ENCODE results near the gene IZUMO2.

IZUMO2 gene

DNA sequence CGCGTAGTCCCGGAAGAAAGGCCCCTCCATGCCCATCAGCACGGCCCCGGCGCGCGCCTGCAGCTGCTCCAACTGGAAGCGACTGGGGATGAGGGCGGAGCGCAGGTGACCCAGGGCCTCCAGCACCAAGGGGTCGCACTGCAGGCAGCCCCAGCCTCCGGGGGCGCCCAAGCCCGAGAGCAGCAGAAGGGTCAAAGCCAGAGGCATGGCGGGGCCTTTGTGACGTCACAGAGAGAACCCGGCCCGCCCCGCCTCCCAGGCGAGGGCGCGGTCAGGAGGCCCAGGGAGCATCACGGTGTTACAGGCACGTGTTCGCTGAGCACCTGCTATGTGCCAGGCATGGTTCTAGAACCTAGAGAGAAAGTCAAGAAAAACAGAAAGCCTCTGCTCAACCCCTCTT, at the start of gene IZUMO2:
IZUMO2 (minus strand) TSS at position 294 of the 400 bp plus-strand sequence; CDS start at position 207, 87 bp downstream.
- FAIRE-seq (no peak), DNase-seq (ENCODE audit: insufficient read length, low spot score) (no peak)

DNA sequence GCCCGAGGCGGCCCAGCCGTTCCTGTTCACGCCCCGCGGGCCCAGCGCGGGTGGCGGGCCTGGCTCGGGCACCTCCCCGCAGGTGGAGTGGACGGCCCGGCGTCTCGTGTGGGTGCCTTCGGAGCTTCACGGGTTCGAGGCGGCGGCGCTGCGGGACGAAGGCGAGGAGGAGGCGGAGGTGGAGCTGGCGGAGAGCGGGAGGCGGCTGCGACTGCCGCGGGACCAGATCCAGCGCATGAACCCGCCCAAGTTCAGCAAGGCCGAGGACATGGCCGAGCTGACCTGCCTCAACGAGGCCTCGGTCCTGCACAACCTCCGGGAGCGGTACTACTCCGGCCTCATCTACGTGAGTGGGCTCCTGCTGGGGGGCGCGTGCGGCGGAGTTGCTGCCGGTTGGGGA, 47.3 kb upstream of the IZUMO2 start:
- no peak for DNase-seq (ENCODE audit: insufficient read length, low spot score)
- no peak for FAIRE-seq

DNA sequence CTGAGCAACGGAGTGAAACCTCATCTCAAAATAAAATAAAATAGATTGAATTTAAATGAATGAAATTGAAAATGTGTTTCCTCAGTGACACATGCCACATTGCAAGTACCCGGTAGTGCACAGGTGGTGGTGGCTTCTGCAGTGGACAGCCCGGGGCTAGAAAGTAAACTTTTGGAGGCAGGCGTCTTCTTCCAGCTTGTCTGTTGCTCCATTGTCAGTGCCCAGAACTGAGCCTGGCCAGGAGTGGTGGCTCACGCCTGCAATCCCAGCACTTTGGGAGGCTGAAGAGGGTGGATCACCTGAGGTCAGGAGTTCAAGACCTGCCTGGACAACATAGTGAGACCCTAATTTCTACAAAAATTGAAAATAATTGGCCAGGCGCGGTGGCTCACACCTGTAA, 46.0 kb upstream of the IZUMO2 start:
- FAIRE-seq, result no peak
- DNase-seq (ENCODE audit: insufficient read length, low spot score), result no peak

DNA sequence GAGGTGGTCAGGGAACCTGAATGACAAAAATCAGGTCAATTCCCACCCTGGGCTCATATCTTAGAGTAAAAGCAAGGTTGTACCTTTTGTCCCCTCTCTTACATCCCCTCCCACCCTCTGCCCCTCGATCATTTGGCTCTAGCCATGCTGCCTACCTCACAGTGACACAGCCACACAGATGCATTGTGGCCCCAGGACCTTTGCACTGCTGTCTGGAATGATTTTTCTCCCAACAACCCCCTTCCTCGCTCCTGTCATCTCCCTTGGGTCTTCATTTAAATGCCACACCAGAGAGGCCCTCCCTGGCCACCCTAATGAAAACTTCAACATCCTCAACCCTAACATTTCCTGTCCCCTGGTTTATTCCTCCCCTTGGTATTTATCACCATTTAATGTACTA, 44.6 kb upstream of the IZUMO2 start:
- FAIRE-seq (no peak), DNase-seq (ENCODE audit: insufficient read length, low spot score) (no peak)

DNA sequence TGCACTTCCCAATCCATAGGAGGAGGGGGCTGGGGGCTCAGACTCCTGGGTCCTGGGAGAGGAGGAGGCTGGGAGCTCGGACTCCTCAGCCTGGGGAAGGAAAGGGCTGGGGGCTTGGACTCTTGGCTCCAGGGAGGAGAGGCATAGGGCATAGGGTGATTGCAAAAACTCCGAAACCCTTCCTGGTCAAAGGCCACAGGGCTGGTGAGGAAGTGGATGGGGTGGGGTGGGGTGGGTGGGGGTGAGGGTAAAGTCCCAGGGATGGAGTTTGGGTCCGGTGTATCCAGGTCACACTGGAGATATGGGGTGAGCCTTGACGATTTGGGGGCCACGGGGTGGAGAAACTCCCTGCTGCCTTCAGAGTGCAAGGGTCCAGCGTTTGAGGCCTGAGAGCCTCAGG, 43.1 kb upstream of the IZUMO2 start:
- no peak for FAIRE-seq

DNA sequence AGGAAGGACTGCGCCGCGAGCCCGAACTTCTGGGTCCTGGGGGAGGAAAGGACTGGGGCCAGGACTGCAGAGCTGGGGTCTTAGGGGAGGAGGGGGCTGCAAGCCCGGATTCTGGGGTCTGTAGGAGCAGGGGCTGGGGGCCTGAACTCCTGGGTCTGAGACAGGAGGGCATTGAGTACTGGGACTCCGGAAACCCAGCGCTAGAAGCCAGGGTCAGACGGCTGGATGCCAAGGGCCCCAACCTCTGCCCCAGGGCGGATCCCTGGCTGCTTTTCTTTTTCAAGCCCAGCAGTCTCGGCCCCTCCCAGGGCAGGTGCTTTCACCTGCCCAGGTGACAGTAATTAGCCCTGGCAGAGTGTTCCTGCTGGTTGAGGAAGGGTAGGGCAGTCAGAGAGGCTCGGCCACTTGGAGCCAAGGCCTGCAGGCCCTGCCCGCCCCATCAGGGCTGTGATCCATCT, 42.6 kb upstream of the IZUMO2 start:
- DNase-seq (ENCODE audit: insufficient read length, low spot score), result no peak
- FAIRE-seq, result no peak

More for the DNA sequence above, 43.1 kb upstream of the IZUMO2 start:
- no peak for DNase-seq (ENCODE audit: insufficient read length, low spot score)

DNA sequence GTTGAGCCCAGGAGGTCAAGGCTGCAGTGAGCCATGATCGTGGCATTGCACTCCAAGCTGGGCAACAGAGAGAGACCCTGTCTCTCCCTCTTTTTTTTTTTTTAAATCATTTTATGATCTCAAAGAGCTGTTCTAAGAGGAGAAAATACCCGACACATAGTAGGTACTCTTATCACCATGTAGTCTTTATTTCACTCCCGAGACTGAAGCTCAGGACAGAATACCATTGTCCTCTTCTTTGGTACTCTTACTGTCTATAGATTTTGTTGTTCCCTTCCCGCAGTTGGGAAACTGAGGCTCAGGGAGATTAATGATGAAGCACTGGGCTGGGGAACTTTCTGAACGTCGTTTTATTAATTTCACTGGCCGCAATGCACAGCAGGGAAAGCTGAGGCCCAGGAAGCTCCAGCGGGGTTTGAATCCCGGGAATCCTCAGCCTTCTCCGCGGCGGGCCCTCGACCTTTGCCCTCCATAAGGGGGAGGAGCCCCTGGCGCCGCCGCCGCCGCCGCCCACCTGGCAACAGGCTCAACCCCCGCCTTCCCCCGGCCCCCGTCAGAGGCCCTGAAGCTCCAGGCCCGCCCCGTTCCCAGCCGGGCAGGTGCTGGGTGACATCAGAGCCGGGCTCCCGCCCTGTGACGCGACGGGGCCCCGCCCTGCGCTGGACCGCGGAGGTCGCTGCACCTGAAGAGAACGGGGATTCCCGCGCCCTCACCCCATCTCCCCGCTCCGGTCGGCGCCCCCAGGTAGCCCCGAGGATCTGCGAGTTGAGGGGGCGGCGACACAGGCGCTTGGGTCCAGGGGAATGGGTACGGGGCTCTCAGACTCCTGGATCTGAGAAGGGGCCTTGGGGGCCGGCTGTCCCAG, 42.0 kb upstream of the IZUMO2 start:
- FAIRE-seq (no peak), DNase-seq (ENCODE audit: insufficient read length, low spot score) (no peak)

DNA sequence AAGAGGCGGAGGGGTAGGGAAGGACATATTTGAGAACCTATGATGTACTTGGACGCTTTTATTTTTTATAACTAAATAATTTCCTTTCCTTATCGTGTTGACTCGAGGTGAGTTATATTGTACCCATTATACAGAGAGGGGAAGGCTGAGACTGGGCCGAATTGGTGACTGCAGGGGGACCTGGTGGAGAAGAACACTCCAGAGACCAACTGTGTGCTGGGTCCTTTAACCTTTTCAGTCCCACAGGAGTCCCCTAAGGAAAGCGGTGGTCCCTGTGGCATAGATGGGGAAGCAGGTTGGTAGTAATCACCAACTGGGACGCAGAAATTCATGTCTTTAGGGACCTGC, 41.0 kb upstream of the IZUMO2 start:
- FAIRE-seq (no peak), DNase-seq (ENCODE audit: insufficient read length, low spot score) (no peak)

DNA sequence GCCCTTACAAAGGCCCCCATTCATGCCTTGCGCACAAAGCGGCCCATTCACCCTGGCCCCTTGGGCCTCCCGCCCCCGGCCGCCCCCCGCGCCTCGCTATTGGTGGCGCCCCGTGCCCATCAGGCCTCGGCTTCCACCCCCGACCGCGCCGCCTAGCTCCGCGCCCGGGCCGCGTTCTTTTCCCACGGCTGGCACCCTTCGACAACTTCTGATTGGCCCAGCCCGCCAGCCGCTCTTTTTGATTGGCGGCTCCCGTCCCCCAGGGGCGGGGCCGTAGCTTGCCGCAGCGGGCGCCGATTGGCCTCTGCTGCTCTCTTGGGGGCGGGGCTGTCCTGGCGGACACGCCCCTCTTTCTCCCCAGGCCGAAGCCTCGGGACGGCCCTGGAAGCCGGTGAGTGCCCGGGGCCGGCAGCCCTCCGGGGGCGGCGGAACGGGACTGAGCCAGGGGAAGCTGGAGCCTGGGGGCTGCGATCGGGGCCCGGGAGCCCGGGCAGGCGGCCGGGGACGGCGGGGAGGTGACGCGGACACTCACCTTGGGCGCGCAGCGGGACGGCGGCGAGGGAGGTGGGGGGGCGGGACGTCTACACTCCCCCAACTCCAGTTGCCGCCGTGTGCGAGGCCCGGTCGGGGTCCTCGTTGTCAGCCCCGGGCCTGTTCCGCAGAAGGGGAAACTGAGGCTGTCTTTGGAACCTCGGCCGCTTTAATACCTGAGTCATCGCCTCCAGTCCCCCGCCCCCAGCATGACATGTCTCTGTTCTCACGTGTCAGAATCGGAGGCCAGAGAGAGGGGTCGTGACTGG, 40.4 kb upstream of the IZUMO2 start, which contains the start of gene MYH14:
MYH14 (plus strand) TSS at position 342 of the 800 bp plus-strand sequence. CDS start 6,744 bp downstream, outside the sequence.
- DNase-seq (ENCODE audit: insufficient read length, low spot score) (peak; percentile 99), FAIRE-seq (peak; percentile 87)

DNA sequence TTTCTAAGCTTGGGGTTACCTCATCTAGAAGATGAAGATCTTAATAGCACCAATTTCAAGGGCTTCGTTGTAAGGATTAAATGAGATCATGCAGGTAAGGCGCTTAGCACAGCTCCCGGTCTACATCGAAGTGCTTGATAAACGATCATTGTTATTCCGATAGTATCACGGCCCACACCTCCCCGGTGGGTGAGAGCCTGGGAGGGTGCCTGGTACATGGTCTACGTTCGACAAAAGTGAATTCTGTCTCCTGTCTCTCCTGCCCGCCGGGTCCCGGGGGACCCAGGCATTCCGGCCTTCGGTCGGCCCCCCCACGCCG, 39.8 kb upstream of the IZUMO2 start:
- FAIRE-seq (no peak), DNase-seq (ENCODE audit: insufficient read length, low spot score) (no peak)

DNA sequence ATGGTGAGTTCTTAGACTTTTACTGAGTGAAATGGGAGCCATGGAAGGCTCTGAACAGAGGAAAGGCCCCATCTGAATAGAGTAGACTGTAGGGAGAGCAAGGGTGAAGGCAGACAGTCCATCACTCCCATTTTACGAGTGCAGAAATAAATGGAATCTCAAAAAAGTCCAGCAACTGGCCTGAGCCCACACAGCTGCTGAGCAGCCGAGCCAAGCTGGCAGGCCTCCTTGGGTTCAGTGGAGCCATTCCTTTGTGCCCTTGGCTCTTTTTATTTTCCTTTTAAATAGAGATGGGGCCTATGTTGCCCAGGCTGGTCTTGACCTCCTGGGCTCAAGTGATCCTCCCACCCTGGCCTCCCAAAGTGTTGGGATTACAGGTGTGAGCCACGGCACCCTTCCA, 39.3 kb upstream of the IZUMO2 start:
- DNase-seq (ENCODE audit: insufficient read length, low spot score) (no peak), FAIRE-seq (no peak)

DNA sequence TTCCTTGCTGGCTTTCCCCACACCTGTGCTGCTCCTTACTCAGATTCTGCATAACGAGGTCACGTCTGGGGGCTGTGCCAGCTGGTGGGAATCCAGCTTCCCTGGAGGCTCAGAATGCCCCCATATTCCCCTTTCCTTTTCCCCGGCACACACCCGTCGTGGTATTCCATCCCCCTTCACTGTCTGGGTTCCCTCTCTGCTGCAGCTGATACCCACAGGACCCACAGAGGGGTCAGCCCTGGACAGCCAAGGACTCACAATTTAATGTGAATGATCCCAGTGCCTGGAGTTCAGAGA, 36.1 kb upstream of the IZUMO2 start:
- no peak for FAIRE-seq

DNA sequence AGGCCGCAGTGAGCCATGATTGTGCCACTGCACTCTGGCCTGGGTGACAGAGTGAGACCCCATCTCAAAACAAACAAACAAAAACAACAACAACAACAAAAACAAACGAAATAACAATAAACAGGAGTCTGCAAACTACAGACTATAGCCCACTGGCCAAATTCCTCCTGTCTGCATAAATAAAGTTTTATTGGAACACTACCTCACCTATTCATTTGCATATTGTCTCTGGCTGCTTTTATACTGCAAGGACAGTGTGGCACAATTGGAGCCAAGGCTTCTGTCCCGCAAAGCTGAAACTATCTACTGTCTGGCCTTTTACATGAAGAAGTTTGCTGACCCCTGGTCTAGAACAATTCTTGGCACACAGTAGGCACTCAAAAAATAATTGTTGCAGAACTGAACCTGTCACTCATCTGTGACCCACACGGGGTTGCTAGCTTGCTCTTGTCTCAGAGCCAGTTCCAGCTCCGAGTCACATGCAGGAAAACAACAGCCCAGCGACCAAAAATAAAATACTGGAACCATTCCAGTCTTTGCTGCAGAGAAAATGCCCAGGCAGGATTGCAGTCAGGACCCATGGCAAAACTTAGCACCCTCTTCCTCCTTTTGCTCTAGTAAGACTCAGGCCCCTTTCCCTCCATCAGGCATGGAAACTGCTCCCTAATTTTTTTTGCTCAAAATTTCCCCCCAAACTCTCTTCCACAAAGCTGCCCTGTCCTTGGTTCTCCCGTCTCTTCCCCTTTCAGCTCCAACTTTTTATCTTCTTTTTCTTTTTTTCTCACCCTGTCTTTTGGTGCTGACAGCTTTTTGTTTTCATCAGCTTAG, 35.6 kb upstream of the IZUMO2 start:
- FAIRE-seq (no peak), DNase-seq (ENCODE audit: insufficient read length, low spot score) (no peak)

More for the DNA sequence above, 36.1 kb upstream of the IZUMO2 start:
- no peak for DNase-seq (ENCODE audit: insufficient read length, low spot score)

DNA sequence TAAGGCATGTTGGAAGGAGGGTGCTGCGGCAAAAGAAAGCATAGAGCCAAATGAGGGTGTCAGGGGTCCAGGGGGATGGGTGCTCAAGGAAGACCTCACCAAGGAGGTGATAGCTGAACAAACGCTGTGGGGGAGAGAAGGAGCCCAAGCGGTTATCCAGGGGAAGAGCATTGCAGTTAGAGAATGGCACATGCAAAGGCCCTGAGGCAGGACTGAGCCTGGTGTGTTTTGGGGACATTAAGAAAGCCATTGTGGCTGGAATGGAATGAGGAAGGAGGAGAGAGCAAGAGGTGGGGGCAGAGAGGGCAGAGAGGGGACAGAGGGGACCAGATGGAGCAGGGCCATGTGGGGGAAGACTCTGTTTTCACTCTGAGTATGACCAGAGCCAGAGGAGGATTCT, 34.3 kb upstream of the IZUMO2 start:
- DNase-seq (ENCODE audit: insufficient read length, low spot score) (no peak), FAIRE-seq (no peak)

DNA sequence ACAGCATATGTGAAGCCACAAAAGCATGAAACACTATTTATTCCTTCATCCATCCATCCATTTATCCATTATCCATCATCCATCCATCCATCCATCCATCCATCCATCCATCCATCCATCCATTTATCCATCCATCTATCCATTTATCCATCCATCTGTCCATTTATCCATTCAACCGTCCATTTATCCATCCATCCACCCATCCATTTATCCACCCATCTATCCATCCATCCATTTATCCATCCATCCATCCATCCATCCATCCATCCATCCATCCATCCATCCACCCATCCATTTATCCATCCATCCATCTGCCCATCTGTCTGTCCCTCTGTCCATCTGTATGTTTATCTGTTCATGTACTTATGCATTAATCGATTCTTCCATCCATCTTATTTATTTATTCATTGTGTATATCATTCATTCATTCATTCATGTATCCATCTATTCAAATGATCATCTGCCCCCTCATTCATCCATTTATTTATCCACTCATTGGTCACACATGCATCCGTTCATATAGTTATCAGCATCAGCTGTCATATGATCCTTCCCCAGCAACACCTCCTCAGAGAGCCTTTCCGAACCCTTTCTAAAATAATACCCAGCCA, 33.3 kb upstream of the IZUMO2 start:
- FAIRE-seq, result no peak
- no peak for DNase-seq (ENCODE audit: insufficient read length, low spot score)

DNA sequence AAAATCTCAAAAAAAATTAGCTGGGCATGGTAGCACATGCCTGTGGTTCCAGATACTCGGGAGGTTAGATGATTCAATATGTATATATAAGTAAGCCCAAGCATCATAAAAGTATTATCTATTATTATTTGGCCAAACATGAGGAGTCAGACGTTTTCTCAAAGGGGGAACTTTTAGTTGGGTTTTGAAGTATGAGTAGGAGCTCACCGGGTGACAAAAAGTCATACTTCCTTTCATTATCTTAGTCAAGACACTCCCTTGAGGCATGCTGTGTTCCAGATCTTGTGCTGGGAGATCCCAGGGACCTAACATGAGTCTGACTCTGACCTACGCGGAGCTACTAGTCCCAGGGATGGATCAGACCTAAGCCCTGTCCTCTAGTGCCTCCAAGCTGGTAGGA, 32.1 kb upstream of the IZUMO2 start:
- DNase-seq (ENCODE audit: insufficient read length, low spot score) (no peak), FAIRE-seq (no peak)

DNA sequence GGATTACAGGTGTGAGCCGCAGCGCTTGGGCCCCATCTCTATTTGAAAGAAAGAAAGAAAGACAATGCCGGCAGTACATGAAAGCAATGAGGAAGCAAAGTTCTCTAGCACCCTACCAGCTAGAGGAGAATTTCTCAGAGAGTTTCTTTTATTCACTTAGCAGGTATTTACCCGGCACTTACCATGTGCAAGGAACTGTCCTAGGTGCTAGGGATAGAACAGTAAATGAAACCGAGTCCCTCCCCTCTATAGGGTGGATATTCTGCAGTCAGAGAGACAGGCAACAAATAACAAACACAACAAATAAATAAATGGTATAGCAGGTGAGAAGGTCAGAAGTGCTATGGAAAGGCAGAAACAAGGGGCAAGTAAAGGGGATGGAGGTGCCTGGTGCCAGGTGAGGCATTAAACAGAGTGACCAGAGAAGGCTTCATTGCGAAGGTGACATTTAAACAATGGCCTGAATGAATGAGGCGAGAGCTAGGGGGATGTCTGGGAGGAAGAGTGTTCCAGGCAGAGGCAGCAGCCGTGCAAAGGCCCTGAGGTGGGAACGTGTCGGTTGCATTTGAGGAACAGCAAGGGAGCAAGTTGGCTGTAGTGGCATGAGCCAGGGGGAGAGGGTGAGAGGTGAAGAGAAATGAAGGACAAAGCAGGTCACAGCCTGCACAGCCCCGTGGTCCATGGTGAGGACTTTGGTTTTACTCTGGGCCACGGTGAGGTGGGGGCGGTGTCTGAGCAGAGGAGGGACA, 29.6 kb upstream of the IZUMO2 start:
- DNase-seq (ENCODE audit: insufficient read length, low spot score) (no peak), FAIRE-seq (no peak)

DNA sequence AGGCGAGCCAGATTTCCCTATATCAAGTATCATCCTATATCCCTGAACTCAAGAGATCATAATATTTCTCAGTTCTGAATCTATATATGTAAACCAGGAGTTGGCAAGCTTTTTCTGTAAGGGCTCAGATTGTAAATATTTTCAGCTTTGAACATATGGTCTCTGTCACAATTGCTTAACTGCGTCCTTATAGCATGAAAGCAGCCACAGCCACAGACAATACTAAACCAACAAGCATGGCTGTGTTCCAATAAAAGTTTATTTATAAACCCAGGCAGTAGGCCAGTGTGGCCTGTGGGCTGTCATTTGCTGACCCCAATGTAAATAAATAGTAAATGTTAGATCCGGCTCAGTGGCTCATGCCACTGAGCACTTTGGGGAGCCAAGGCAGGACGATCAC, 28.1 kb upstream of the IZUMO2 start:
- DNase-seq (ENCODE audit: insufficient read length, low spot score) (no peak), FAIRE-seq (no peak)

DNA sequence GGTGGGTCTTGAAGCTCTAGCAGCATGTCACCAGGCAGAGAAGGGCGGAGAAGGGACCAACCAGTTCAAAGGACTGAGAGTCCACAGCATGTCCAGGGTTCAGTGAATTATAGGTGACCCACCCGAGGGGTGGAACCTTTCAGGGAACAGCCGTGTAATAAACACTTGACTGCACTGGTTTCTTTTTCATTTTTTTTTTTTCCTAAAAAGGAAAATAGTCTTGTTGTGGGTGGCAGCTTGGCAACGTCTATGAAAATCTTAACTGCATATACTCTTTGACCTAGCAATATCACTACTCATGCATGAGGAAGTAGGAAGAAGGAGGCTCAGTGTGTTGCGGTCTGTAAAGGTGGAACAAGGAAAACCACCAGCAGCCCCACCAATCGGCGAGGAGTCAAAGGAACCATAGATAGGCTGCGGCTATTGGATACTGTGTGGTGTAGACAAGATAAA, 27.4 kb upstream of the IZUMO2 start:
- FAIRE-seq, result no peak
- DNase-seq (ENCODE audit: insufficient read length, low spot score), result no peak

DNA sequence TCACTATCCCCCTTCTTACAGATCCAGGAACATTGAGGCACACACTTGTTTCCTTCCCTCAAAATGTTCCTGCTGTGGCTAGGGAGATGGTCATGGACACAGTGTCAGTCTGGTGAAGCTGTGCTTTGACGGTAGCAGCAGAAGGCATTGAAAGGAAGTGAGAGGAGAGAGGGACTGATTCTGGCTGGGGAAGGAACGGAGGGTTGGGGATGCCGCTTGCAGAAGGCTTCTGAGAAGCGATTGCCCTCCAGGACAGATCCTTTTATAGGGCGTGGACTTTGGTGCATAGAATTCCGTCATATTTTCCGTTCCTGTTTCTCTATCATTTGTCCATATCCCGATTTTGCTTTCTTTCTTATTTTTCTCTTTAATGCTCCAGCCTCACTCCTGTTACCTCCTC, 26.2 kb upstream of the IZUMO2 start:
- no peak for DNase-seq (ENCODE audit: insufficient read length, low spot score)
- no peak for FAIRE-seq

All from HTR-8/SVneo (cell line).